NCI-H1048 (cell line): Measurements from ENCODE around the gene TAS2R14.

ENCODE experiments used
- DNase-seq: peaks from one replicate; lab custom pipeline; 2025; lab: John Stamatoyannopoulos, UW

Gene TAS2R14

GRCh38 chr12:10939163-10939562, at the start of gene TAS2R14:
TSS of gene TAS2R14 (minus strand) at chr12:10939263. CDS start at chr12:10939207, 56 bp downstream.
- no peak for DNase-seq

GRCh38 chr12:10986812-10987211, 47.7 kb upstream of the TAS2R14 start, which contains the start of gene TAS2R50:
TSS of gene TAS2R50 (minus strand) at chr12:10986912. CDS start at chr12:10986860, 52 bp downstream.
- no peak for DNase-seq

- no peak for DNase-seq
Observed at GRCh38 chr12:10982244-10982643, 43.2 kb upstream of the TAS2R14 start.

GRCh38 chr12:10974965-10975364, 35.9 kb upstream of the TAS2R14 start:
- DNase-seq = no peak

- DNase-seq = no peak
Observed at GRCh38 chr12:10968765-10969456, 29.8 kb upstream of the TAS2R14 start.

GRCh38 chr12:10967409-10967808, 28.3 kb upstream of the TAS2R14 start:
- DNase-seq = no peak

- no peak for DNase-seq
Observed at GRCh38 chr12:10966314-10966713, 27.3 kb upstream of the TAS2R14 start.

- no peak for DNase-seq
Observed at GRCh38 chr12:10965476-10965875, 26.4 kb upstream of the TAS2R14 start.

- no peak for DNase-seq
Observed at GRCh38 chr12:10960211-10960610, 21.1 kb upstream of the TAS2R14 start.

GRCh38 chr12:10959804-10960203, 20.7 kb upstream of the TAS2R14 start:
- DNase-seq = no peak

- DNase-seq = no peak
Observed at GRCh38 chr12:10957741-10958140, 18.7 kb upstream of the TAS2R14 start.

GRCh38 chr12:10956085-10956484, 17.0 kb upstream of the TAS2R14 start:
- no peak for DNase-seq

- DNase-seq = no peak
Observed at GRCh38 chr12:10952645-10953044, 13.6 kb upstream of the TAS2R14 start.

- DNase-seq = no peak
Observed at GRCh38 chr12:10943167-10943566, 4.1 kb upstream of the TAS2R14 start.

GRCh38 chr12:10941916-10942607, 3.0 kb upstream of the TAS2R14 start:
- no peak for DNase-seq

- DNase-seq = no peak
Observed at GRCh38 chr12:10941369-10941768, 2.3 kb upstream of the TAS2R14 start.

- no peak for DNase-seq
Observed at GRCh38 chr12:10940389-10940788, 1.3 kb upstream of the TAS2R14 start.

GRCh38 chr12:10936506-10936905, 2.6 kb downstream of the TAS2R14 start:
- no peak for DNase-seq

- no peak for DNase-seq
Observed at GRCh38 chr12:10928746-10929286, 10.2 kb downstream of the TAS2R14 start, which contains the start of gene PRH2. TSS of gene PRH2 (plus strand) at chr12:10929236. CDS start at chr12:10929274, 38 bp downstream.

GRCh38 chr12:10926269-10926668, 12.8 kb downstream of the TAS2R14 start:
- no peak for DNase-seq

- no peak for DNase-seq
Observed at GRCh38 chr12:10919809-10920208, 19.3 kb downstream of the TAS2R14 start.

GRCh38 chr12:10910380-10910779, 28.7 kb downstream of the TAS2R14 start:
- DNase-seq = no peak

- no peak for DNase-seq
Observed at GRCh38 chr12:10909462-10909861, 29.6 kb downstream of the TAS2R14 start, which contains the start of gene TAS2R13. TSS of gene TAS2R13 (minus strand) at chr12:10909562. CDS start at chr12:10909298, 264 bp downstream.
